Measurements from ENCODE around the gene TAGAP. TPM values are rescaled to one million over a fixed set of nuclear protein-coding genes. Genes with fewer than 3 reads are reported as not detected.

TAGAP gene
- total and polyA plus RNA-seq, 10 of the 15 experiments (the other 5 are each of a cell fraction or from before 2014, with no cell fraction given) = 5.3 to 27.4 (median 18.9) TPM

- 16% methylated on average over 3 of the region's 3 CpGs for WGBS (ENCODE audit: insufficient coverage, insufficient replicate concordance, low lambda C conversion rate, missing lambda C conversion rate)
- ChIA-PET CTCF (interaction anchor here (0.8 to 3.0 kb wide), 11 partner anchors 17 to 72 kb away, joined by 3 to 6 read pairs (median 4); partner anchors contain the start of gene TAGAP), RAD21 (ENCODE audit: unreplicated experiment) (interaction anchor here (0.7 to 3.9 kb wide), 10 partner anchors 10 to 72 kb away, joined by 3 to 15 read pairs (median 3); partner anchors contain the start of gene TAGAP), SMC1A (ENCODE audit: uncharacterized antibody, unreplicated experiment) (interaction anchor here (0.6 to 4.5 kb wide), 15 partner anchors 10 to 54 kb away, joined by 3 to 34 read pairs (median 5); partner anchors contain the start of gene TAGAP), POLR2A (interaction anchor here (0.6 to 1.9 kb wide), 8 partner anchors 10 to 63 kb away, joined by 3 to 6 read pairs (median 4); partner anchors contain the start of genes RSPH3 and TAGAP)
- intact Hi-C loops (cut with micrococcal nuclease; ENCODE audit: unreplicated experiment) (no loop called here), in situ Hi-C loops (cut with MboI) (no loop called here)
- Histone ChIP-seq H3K4me1 (ENCODE audit: control insufficient read depth, insufficient read depth, low read length) (peaks cover 11% of the 10 kb centered on the region), H3K9me3 (replicated peaks; ENCODE audit: control insufficient read depth, insufficient read depth, low read length) (no peaks in the 10 kb centered on the region; the same call in 2 of the 3 replicates), H3K27me3 (replicated peaks in 1 of 2; ENCODE audit: control insufficient read depth in 2 of 2, insufficient read depth in 2 of 2, low read length in 1 of 2) (peaks cover 0 to 4% of the 10 kb centered on the region in 2 experiments; a peak in 1 of 4 replicates), H3K4me3 (no peak overlapping the region), H4K20me1 (ENCODE audit: control insufficient read depth, insufficient read depth) (no peaks in the 10 kb centered on the region), H3K9ac (ENCODE audit: control insufficient read depth, insufficient read depth, low read length) (no peak overlapping the region), H3K36me3 (ENCODE audit: control insufficient read depth in 2 of 2, insufficient read depth in 2 of 2, low read length in 1 of 2) (no peaks in the 10 kb centered on the region), H2AFZ (ENCODE audit: control insufficient read depth, low read depth, low read length) (peak overlapping the region; percentile 50), H3K27ac (ENCODE audit: control insufficient read depth, insufficient read depth) (no peak overlapping the region), H3K4me2 (ENCODE audit: control insufficient read depth, insufficient read depth) (peak overlapping the region; percentile 38), H3K79me2 (ENCODE audit: control insufficient read depth, insufficient read depth, low read length) (no peaks in the 10 kb centered on the region)
- no TSS peak for BruUV-seq (replicated peaks)
- DNase-seq (ENCODE audit: low read depth, low spot score) (no peak), ATAC-seq (peak; percentile 67), FAIRE-seq (no peak)
- TF ChIP-seq RUNX3 (IDR thresholded peaks at IDR 0.05; ENCODE audit: low read length) = peak; percentile 77
- TF ChIP-seq PKNOX1 (IDR thresholded peaks at IDR 0.05) = no peak
- TF ChIP-seq EZH2 (IDR thresholded peaks at IDR 0.05; ENCODE audit: borderline replicate concordance, control insufficient read depth, low read depth, low read length) = no peak
- peak; percentile 42; the same call in 1 of the 2 replicates for TF ChIP-seq CREM (IDR thresholded peaks at IDR 0.05; ENCODE audit: low read depth)
- no peak for TF ChIP-seq TCF7 (IDR thresholded peaks at IDR 0.05; ENCODE audit: borderline replicate concordance)
- no peak for TF ChIP-seq E2F4 (IDR thresholded peaks at IDR 0.05; ENCODE audit: low read depth, low read length)
- no peak for TF ChIP-seq TCF12 (IDR thresholded peaks at IDR 0.05; ENCODE audit: low read depth, low read length)
- no peak for TF ChIP-seq NFXL1 (IDR thresholded peaks at IDR 0.05; ENCODE audit: borderline replicate concordance)
- peak in 1 of 2 experiments; percentile 9; a peak in 1 of 4 replicates for TF ChIP-seq CEBPB (IDR thresholded peaks at IDR 0.05; ENCODE audit: borderline replicate concordance in 1 of 2, low read depth in 2 of 2, low read length in 2 of 2)
- TF ChIP-seq NFIC (IDR thresholded peaks at IDR 0.05; ENCODE audit: low read depth, low read length) = peak; percentile 65; the same call in 1 of the 2 replicates
- TF ChIP-seq ZSCAN29 (IDR thresholded peaks at IDR 0.05) = no peak
- no peak; the same call in 1 of the 2 replicates for TF ChIP-seq CREB1 (IDR thresholded peaks at IDR 0.05; ENCODE audit: low read depth)
- no peak for TF ChIP-seq YY1 (IDR thresholded peaks at IDR 0.05; ENCODE audit: low read depth, low read length)
- TF ChIP-seq CBFB (IDR thresholded peaks at IDR 0.05; ENCODE audit: low read depth) = 0 out of 2 replicates have a peak, but pooled peaks have one; percentile 59
- TF ChIP-seq PAX8 (IDR thresholded peaks at IDR 0.05) = no peak
- TF ChIP-seq NFYA (IDR thresholded peaks at IDR 0.05; ENCODE audit: borderline replicate concordance, low read depth, low read length) = no peak
- TF ChIP-seq RBBP5 (conservative IDR thresholded peaks at IDR 0.05) = no peak
- no peak for TF ChIP-seq CEBPZ (IDR thresholded peaks at IDR 0.05; ENCODE audit: low read depth, low read length)
- no peak for TF ChIP-seq HDAC2 (IDR thresholded peaks at IDR 0.05)
Measured at GRCh38 chr6:159062564-159062945, 17.8 kb upstream of the TAGAP start.
